ENCODE results near the gene FAM167B.

Gene FAM167B

GRCh38 chr1:32246888-32247273 lies at the start of gene FAM167B:
FAM167B (plus strand) TSS chr1:32247222; CDS start chr1:32247422, 200 bp downstream.
- DNase-seq (ENCODE audit: low read depth in 1 of 2, low spot score in 1 of 2): no peak
- in situ Hi-C loops (cut with HindIII; ENCODE audit: low pct_unique_long_range_greater_than_20kb, low sequenced_read_pairs): no loop called here
- no peak for TF ChIP-seq JUND (IDR thresholded peaks at IDR 0.05; ENCODE audit: low read depth)

DNA sequence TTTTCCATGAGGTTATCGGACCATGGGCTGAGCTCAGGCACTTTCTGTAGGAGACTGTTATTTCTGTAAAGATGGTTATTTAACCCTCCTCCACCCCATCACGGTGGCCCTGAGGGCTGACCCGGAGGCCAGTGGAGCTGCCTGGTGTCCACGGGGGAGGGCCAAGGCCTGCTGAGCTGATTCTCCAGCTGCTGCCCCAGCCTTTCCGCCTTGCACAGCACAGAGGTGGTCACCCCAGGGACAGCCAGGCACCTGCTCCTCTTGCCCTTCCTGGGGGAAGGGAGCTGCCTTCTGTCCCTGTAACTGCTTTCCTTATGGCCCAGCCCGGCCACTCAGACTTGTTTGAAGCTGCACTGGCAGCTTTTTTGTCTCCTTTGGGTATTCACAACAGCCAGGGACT lies 49.2 kb upstream of the FAM167B start:
- no peak for TF ChIP-seq JUND (IDR thresholded peaks at IDR 0.05; ENCODE audit: low read depth)
- in situ Hi-C loops (cut with HindIII; ENCODE audit: low pct_unique_long_range_greater_than_20kb, low sequenced_read_pairs): no loop called here
- no peak for DNase-seq (ENCODE audit: low read depth in 1 of 2, low spot score in 1 of 2)

DNA sequence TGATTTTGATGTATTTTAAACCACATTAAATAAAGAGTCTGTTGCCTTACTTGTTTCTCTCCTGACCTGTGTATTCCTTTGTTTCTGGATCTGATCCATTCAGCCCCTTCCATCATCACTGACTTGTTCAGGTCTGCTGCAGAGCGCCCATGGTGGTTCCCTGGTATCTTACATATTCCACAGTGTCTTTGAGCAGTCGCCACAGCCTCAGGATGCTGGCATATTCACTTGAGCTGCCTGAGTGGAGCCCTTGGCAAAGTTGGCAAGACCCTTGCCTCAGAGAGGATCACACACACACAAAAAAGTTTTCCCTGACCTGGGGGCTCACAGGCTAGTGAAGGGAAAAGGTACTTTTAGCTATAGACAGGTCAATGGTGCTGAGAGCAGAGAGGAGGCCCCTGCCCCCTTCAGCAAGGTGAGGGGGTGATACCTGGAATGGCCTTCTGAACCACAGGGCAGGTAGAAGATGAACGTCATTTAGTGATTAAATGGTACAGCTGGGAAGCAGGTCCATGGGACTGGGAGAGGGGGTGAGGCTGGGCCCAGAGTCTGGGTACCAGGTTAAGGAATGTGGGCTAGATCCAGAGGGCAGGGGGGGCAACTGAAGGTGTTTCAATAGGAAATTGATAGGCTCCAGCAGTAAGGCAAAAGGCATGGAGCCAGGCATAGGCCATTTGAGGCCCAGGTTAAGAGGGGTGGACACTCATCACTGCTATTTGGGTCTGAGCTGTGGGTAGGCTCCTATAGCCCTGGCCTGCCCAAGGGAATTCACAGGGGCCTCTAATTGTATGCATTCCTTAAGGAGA lies 48.6 kb upstream of the FAM167B start:
- DNase-seq (ENCODE audit: low read depth in 1 of 2, low spot score in 1 of 2): no peak
- in situ Hi-C loops (cut with HindIII; ENCODE audit: low pct_unique_long_range_greater_than_20kb, low sequenced_read_pairs): no loop called here
- TF ChIP-seq JUND (IDR thresholded peaks at IDR 0.05; ENCODE audit: low read depth): no peak

GRCh38 chr1:32199043-32199716 lies 47.8 kb upstream of the FAM167B start:
- in situ Hi-C loops (cut with HindIII; ENCODE audit: low pct_unique_long_range_greater_than_20kb, low sequenced_read_pairs): no loop called here
- TF ChIP-seq JUND (IDR thresholded peaks at IDR 0.05; ENCODE audit: low read depth): no peak
- no peak for DNase-seq (ENCODE audit: low read depth in 1 of 2, low spot score in 1 of 2)

GRCh38 chr1:32199717-32200072 lies 47.3 kb upstream of the FAM167B start:
- TF ChIP-seq JUND (IDR thresholded peaks at IDR 0.05; ENCODE audit: low read depth): no peak
- in situ Hi-C loops (cut with HindIII; ENCODE audit: low pct_unique_long_range_greater_than_20kb, low sequenced_read_pairs): no loop called here
- no peak for DNase-seq (ENCODE audit: low read depth in 1 of 2, low spot score in 1 of 2)

GRCh38 chr1:32200226-32201010 lies 46.6 kb upstream of the FAM167B start, which contains the start of gene CCDC28B:
CCDC28B (plus strand) TSS chr1:32200595; CDS start chr1:32201936, 1,341 bp downstream.
- DNase-seq (ENCODE audit: low read depth in 1 of 2, low spot score in 1 of 2): peak; percentile 39 to 46
- no peak for TF ChIP-seq JUND (IDR thresholded peaks at IDR 0.05; ENCODE audit: low read depth)

DNA sequence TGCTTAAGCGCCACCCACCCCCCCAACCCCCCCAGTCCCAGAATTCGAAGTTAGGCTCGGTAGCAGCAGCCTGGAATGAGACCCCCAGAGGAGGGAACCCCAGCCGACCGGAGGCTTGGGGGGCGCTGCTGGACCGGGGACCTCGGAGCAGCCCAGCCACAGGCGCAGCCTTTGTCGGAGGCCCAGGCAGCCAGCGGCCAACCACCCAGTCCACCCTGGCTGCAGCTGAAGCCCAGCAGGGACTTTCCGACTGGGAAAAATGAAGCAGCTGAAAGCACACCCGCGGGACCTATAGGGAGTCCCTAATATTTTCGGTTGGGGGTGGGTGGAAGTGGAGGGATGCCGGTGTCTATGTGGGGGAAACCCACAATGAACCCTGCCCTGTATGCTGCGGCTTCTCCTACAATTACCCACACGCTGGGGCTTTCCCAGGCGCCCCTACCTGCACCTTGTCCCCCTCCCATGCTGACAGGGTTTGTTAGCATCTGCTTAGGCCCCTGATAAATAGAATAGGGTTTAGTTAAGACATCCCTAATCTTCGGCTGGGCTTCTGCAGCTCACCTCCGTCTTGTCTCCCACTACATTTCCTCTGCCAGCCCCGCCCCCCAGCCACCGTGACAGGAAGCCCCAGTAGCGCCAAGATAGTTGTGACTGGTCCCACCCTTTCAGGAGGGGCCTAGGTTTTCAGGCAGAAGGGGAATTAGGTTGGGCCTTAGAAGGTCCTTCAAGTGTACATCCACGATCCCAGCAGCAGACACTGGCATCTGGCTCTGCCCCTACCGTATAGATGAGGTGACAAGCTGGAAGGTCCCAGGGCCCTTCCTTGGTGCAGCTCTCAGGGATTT lies 45.8 kb upstream of the FAM167B start:
- in situ Hi-C loops (cut with HindIII; ENCODE audit: low pct_unique_long_range_greater_than_20kb, low sequenced_read_pairs): no loop called here
- TF ChIP-seq JUND (IDR thresholded peaks at IDR 0.05; ENCODE audit: low read depth): no peak
- no peak for DNase-seq (ENCODE audit: low read depth in 1 of 2, low spot score in 1 of 2)

More at GRCh38 chr1:32200226-32201010, 46.6 kb upstream of the FAM167B start, which contains the start of gene CCDC28B:
- in situ Hi-C loops (cut with HindIII; ENCODE audit: low pct_unique_long_range_greater_than_20kb, low sequenced_read_pairs): no loop called here

- TF ChIP-seq JUND (IDR thresholded peaks at IDR 0.05; ENCODE audit: low read depth): no peak
- no peak for DNase-seq (ENCODE audit: low read depth in 1 of 2, low spot score in 1 of 2)
- in situ Hi-C loops (cut with HindIII; ENCODE audit: low pct_unique_long_range_greater_than_20kb, low sequenced_read_pairs): no loop called here
Measured at GRCh38 chr1:32204943-32205361, 42.1 kb upstream of the FAM167B start.

GRCh38 chr1:32205401-32206370 lies 41.3 kb upstream of the FAM167B start, which contains the start of gene IQCC:
IQCC (plus strand) TSS chr1:32205671; CDS start chr1:32205682, 11 bp downstream.
- in situ Hi-C loops (cut with HindIII; ENCODE audit: low pct_unique_long_range_greater_than_20kb, low sequenced_read_pairs): no loop called here
- TF ChIP-seq JUND (IDR thresholded peaks at IDR 0.05; ENCODE audit: low read depth): no peak
- DNase-seq (ENCODE audit: low read depth in 1 of 2, low spot score in 1 of 2): peak; percentile 66 to 86

DNA sequence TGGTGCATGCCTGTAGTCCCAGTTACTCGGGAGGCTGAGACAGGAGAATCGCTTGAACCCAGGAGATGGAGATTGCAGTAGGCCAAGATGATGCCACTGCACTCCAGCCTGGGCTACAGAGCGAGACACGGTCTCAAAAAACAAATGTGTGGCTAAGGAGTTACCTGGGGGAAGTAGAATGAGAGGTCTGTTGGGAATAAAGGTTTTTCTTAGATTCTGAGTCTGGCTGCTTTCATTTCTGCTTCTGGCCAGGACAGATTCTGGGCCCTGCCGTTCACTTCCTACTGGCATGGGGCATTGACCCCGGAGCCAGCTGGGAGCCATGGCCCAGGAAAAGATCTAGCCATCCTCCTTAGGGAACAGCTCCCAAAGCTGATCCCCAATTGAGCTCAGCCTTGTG lies 38.6 kb upstream of the FAM167B start:
- TF ChIP-seq JUND (IDR thresholded peaks at IDR 0.05; ENCODE audit: low read depth): no peak
- in situ Hi-C loops (cut with HindIII; ENCODE audit: low pct_unique_long_range_greater_than_20kb, low sequenced_read_pairs): no loop called here
- no peak for DNase-seq (ENCODE audit: low read depth in 1 of 2, low spot score in 1 of 2)

GRCh38 chr1:32208891-32209328 lies 38.1 kb upstream of the FAM167B start, which contains the start of gene DCDC2B:
DCDC2B (plus strand) TSS chr1:32209089; CDS start chr1:32209094, 5 bp downstream.
- in situ Hi-C loops (cut with HindIII; ENCODE audit: low pct_unique_long_range_greater_than_20kb, low sequenced_read_pairs): no loop called here
- peak in 1 of 2 experiments; percentile 51 for DNase-seq (ENCODE audit: low read depth in 1 of 2, low spot score in 1 of 2)
- no peak for TF ChIP-seq JUND (IDR thresholded peaks at IDR 0.05; ENCODE audit: low read depth)

Data from T47D (cell line).